IMR-90 (cell line): ENCODE measurements around the gene ATRNL1. TPM values are rescaled to one million over a fixed set of nuclear protein-coding genes. Genes with fewer than 3 reads are reported as not detected.

Experiments used
- ATAC-seq: fragments of 200-7000 bp; cut with Tn5 transposase; 2 replicates; pipeline ENCODE4 v1.9.1; 2020; ENCODE audit warnings: low read depth, mild to moderate bottlenecking, moderate library complexity
- BruUV-seq: library from RNA; stranded (reverse); fragments of 400-500 nt; replicated peaks from 2 replicates; lab custom pipeline; 2021; lab: Mats Ljungman, UMichigan
- CTCF ChIA-PET: fragments of 300-600 bp; formaldehyde crosslinking; extraction: SDS; loops from one replicate; lab custom pipeline; 2021; ENCODE audit warnings: antibody characterized with exemption; lab: Yijun Ruan, JAX
- POLR2A ChIA-PET: fragments of 300-600 bp; sonication (Branson Sonifier 250); formaldehyde crosslinking; loops from one replicate; lab custom pipeline; 2022; ENCODE audit warnings: antibody characterized with exemption; ENCODE audit not compliant: unreplicated experiment; lab: Charles Lee
- DNase-seq: peaks from one replicate; pipeline ENCODE4 v3.0.0; 2013
- H2AFZ ChIP-seq: replicated peaks from 2 replicates; pipeline ENCODE3; 2013; ENCODE audit warnings: low read length, mild to moderate bottlenecking; ENCODE audit not compliant: poor library complexity
- H2AK5ac ChIP-seq: 2 replicates; pipeline ENCODE4 v1.6.1; 2013; ENCODE audit warnings: low read depth, low read length, inconsistent platforms
- H2AK9ac ChIP-seq: replicated peaks from 2 replicates; pipeline ENCODE3; 2013; ENCODE audit warnings: mild to moderate bottlenecking, low read depth, low read length, moderate library complexity; ENCODE audit not compliant: poor library complexity
- H2BK120ac ChIP-seq: 2 replicates; pipeline ENCODE4 v1.6.1; 2013; ENCODE audit warnings: low read depth, low read length, inconsistent platforms
- H2BK15ac ChIP-seq: 3 replicates; pipeline ENCODE4 v1.6.1; 2013; ENCODE audit warnings: low read depth, low read length, inconsistent platforms
- H2BK20ac ChIP-seq: 2 replicates; pipeline ENCODE4 v1.6.1; 2013; ENCODE audit warnings: low read depth, mild to moderate bottlenecking, inconsistent platforms, low read length, moderate library complexity
- H2BK5ac ChIP-seq: 2 replicates; pipeline ENCODE4 v1.6.1; 2013; ENCODE audit warnings: mild to moderate bottlenecking, low read depth, low read length, inconsistent platforms; ENCODE audit not compliant: poor library complexity, severe bottlenecking
- H3K14ac ChIP-seq: replicated peaks from 2 replicates; pipeline ENCODE4 v1.6.1; 2013; ENCODE audit warnings: low read depth, low read length, inconsistent platforms
- H3K18ac ChIP-seq: 2 replicates; pipeline ENCODE4 v1.6.1; 2013; ENCODE audit warnings: low read depth, low read length, control low read depth
- H3K23ac ChIP-seq: 2 replicates; pipeline ENCODE4 v1.6.1; 2013; ENCODE audit warnings: low read depth, low read length, inconsistent platforms
- H3K27ac ChIP-seq: 2 replicates; pipeline ENCODE4 v1.5.1; 2013; ENCODE audit warnings: mild to moderate bottlenecking, control low read depth, low read length; ENCODE audit not compliant: insufficient read depth
- H3K27me3 ChIP-seq: 2 replicates; pipeline ENCODE4 v1.6.1; 2013; ENCODE audit warnings: low read length; ENCODE audit not compliant: control insufficient read depth, insufficient read depth
- H3K36me3 ChIP-seq: 2 replicates; pipeline ENCODE4 v1.6.1; 2013; ENCODE audit warnings: low read length, mixed read lengths; ENCODE audit not compliant: control insufficient read depth, insufficient read depth
- H3K4ac ChIP-seq: 2 replicates; pipeline ENCODE4 v1.6.1; 2013; ENCODE audit warnings: low read depth, low read length, inconsistent platforms
- H3K4me1 ChIP-seq: 2 replicates; pipeline ENCODE4 v1.6.1; 2013; ENCODE audit warnings: low read length, mixed read lengths; ENCODE audit not compliant: control insufficient read depth, insufficient read depth
- H3K4me2 ChIP-seq: 2 replicates; pipeline ENCODE4 v1.6.1; 2013; ENCODE audit warnings: low read depth, mild to moderate bottlenecking, control low read depth, low read length, moderate library complexity
- H3K4me3 ChIP-seq: 2 replicates; pipeline ENCODE4 v1.5.1; 2013; ENCODE audit warnings: low read depth, mild to moderate bottlenecking, control low read depth, low read length, moderate library complexity; ENCODE audit not compliant: insufficient read depth
- H3K56ac ChIP-seq: 2 replicates; pipeline ENCODE4 v1.6.1; 2013; ENCODE audit warnings: low read length, inconsistent platforms; ENCODE audit not compliant: insufficient read depth; ENCODE audit errors: extremely low read depth
- H3K79me1 ChIP-seq, 2 experiments: 2 replicates each; pipeline ENCODE4 v1.6.1; 2013; ENCODE audit warnings: low read length in 2 of 2, inconsistent platforms in 1 of 2, low read depth in 1 of 2
- H3K9ac ChIP-seq: 2 replicates; pipeline ENCODE4 v1.6.1; 2013; ENCODE audit warnings: low read depth, low read length, control low read depth
- H3K9me1 ChIP-seq: 2 replicates; pipeline ENCODE4 v1.6.1; 2013; ENCODE audit warnings: low read length, inconsistent platforms; ENCODE audit not compliant: insufficient read depth
- H3K9me3 ChIP-seq: 2 replicates; pipeline ENCODE4 v1.6.1; 2013; ENCODE audit warnings: low read length; ENCODE audit not compliant: control insufficient read depth, insufficient read depth
- H4K20me1 ChIP-seq: 2 replicates; pipeline ENCODE4 v1.6.1; 2013; ENCODE audit warnings: low read length, inconsistent platforms; ENCODE audit not compliant: insufficient read depth
- H4K5ac ChIP-seq: 2 replicates; pipeline ENCODE4 v1.6.1; 2013; ENCODE audit warnings: mild to moderate bottlenecking, low read depth, low read length, control low read depth
- H4K8ac ChIP-seq, 2 experiments: 2 replicates each; pipeline ENCODE4 v1.6.1; 2013; ENCODE audit warnings: low read depth in 2 of 2, low read length in 2 of 2, control low read depth in 1 of 2, inconsistent platforms in 1 of 2
- H4K91ac ChIP-seq: 2 replicates; pipeline ENCODE4 v1.6.1; 2013; ENCODE audit warnings: low read depth, low read length, inconsistent platforms; ENCODE audit not compliant: insufficient read depth
- MAFK ChIP-seq: IDR thresholded peaks from 2 replicates; pipeline ENCODE4 v1.6.1; 2012; ENCODE audit warnings: low read depth, low read length, improper control_type of control experiment
- MXI1 ChIP-seq: IDR thresholded peaks from 2 replicates; pipeline ENCODE4 v1.6.1; 2012; ENCODE audit warnings: low read depth, mild to moderate bottlenecking, low read length, moderate library complexity, borderline replicate concordance
- WGBS, 2 experiments: methylation state at CpG; one replicate each; pipeline versions ENCODE4 v1.1.5 to v1.1.7; 2013; ENCODE audit warnings: missing lambda C conversion rate in 2 of 2; ENCODE audit not compliant: insufficient read length in 1 of 2; ENCODE audit errors: extremely low coverage in 2 of 2; 5-methylcytosine and 5-hydroxymethylcytosine counted together
- dilution Hi-C: fragments of 300-500 bp; cut with HindIII; formaldehyde crosslinking; loops from one replicate; pipeline ENCODE4 v1.14.3; 2018; ENCODE audit warnings: low sequenced_read_pairs; ENCODE audit not compliant: unreplicated experiment
- in situ Hi-C: fragments of 300-500 bp; cut with MboI; formaldehyde crosslinking; loops from 3 replicates; pipeline ENCODE4 v1.14.3; 2019; ENCODE audit warnings: low sequenced_read_pairs, inconsistent platforms, mixed read lengths
- intact Hi-C: fragments of 100-400 bp; cut with micrococcal nuclease; formaldehyde crosslinking; loops from 2 replicates; pipeline ENCODE4 v1.10.0; 2022
- polyA plus RNA-seq, 3 experiments: library from polyadenylated mRNA; depleted of rRNA; stranded (reverse); fragments of >200 nt; gene quantifications; 2 replicates each; pipeline ENCODE4 v1.2.3, GENCODE V29; 2012; ENCODE audit warnings: low replicate concordance in 1 of 3
- total RNA-seq: library from RNA; depleted of rRNA; stranded (reverse); fragments of >200 nt; gene quantifications from 2 replicates; pipeline ENCODE4 v1.2.3, GENCODE V29; 2012
- TF ChIP-seq, protein P1 (sequence below): conservative IDR thresholded peaks from 2 replicates; pipeline ENCODE4 v1.5.1; 2012; ENCODE audit warnings: mild to moderate bottlenecking, low read depth, low read length, improper control_type of control experiment

The ATRNL1 gene
- total and polyA plus RNA-seq, 2 of the 4 experiments (the other 2 are of a cell fraction), result 0.18 to 0.19 TPM

DNA sequence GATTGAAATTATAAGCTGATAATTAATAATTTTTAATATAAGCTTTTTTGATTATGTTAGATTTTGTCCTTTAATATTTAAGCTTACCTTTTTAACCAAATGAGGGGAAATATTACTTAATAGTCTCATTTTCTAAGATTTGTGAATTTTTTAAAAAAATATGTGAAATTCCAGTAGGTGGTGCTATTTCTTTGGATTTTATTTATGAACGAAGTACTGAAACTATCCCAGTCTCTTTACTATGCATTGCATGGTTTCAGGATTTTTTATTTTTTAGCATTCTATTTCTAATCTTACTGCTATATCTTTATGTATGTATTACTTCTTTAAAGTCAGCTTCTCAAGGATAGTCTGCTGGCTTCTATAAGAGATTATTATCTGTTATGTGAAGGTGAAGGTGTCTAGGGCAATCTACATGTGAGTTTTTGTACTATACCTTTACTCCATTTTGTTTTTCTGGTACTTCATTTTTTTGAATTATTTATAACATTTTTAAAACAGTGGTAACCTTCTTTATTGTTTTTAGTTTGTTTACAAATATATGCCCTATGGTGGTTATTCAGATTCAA is 78.3 kb downstream of the ATRNL1 start:
- H3K56ac ChIP-seq, result no peak overlapping the region
- no peak overlapping the region for H2AK9ac ChIP-seq
- no peak overlapping the region for H3K27ac ChIP-seq
- BruUV-seq, result no TSS peak
- ChIA-PET CTCF (interaction anchor here (0.6 to 1.4 kb wide), 4 partner anchors 14 to 315 kb away, joined by 3 to 4 read pairs (median 3); no protein-coding TSS in a partner anchor), POLR2A (no interaction called here)
- no peak overlapping the region for H3K23ac ChIP-seq
- no peaks in the 10 kb centered on the region for H3K27me3 ChIP-seq
- H3K9me3 ChIP-seq, result no peaks in the 10 kb centered on the region
- no peak overlapping the region for H2AFZ ChIP-seq
- H4K91ac ChIP-seq, result no peak overlapping the region
- no peak overlapping the region for H3K4me3 ChIP-seq
- ATAC-seq (no peak), DNase-seq (no peak)
- no peaks in the 10 kb centered on the region for H3K9me1 ChIP-seq
- H3K14ac ChIP-seq, result no peak overlapping the region
- no peak overlapping the region for H3K9ac ChIP-seq
- H4K5ac ChIP-seq, result no peak overlapping the region
- no peaks in the 10 kb centered on the region for H4K20me1 ChIP-seq
- no CpG with 5 or more reads among the region's 1 CpG for WGBS, 2 experiments
- H3K36me3 ChIP-seq, result no peaks in the 10 kb centered on the region
- intact Hi-C loops (loop anchor here (2.0 to 10.0 kb wide), 2 partner anchors 245 to 1213 kb away; no protein-coding TSS in a partner anchor), dilution Hi-C loops (no loop called here), in situ Hi-C loops (no loop called here)
- no peak overlapping the region for H3K4ac ChIP-seq
- H2BK120ac ChIP-seq, result no peak overlapping the region
- no peak overlapping the region for H3K4me2 ChIP-seq
- no peak overlapping the region for H2BK5ac ChIP-seq
- no peaks in the 10 kb centered on the region for H3K79me1 ChIP-seq
- H2BK15ac ChIP-seq, result no peak overlapping the region
- no peak overlapping the region for H4K8ac ChIP-seq
- H3K18ac ChIP-seq, result no peak overlapping the region
- TF ChIP-seq, protein P1, sequence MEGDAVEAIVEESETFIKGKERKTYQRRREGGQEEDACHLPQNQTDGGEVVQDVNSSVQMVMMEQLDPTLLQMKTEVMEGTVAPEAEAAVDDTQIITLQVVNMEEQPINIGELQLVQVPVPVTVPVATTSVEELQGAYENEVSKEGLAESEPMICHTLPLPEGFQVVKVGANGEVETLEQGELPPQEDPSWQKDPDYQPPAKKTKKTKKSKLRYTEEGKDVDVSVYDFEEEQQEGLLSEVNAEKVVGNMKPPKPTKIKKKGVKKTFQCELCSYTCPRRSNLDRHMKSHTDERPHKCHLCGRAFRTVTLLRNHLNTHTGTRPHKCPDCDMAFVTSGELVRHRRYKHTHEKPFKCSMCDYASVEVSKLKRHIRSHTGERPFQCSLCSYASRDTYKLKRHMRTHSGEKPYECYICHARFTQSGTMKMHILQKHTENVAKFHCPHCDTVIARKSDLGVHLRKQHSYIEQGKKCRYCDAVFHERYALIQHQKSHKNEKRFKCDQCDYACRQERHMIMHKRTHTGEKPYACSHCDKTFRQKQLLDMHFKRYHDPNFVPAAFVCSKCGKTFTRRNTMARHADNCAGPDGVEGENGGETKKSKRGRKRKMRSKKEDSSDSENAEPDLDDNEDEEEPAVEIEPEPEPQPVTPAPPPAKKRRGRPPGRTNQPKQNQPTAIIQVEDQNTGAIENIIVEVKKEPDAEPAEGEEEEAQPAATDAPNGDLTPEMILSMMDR, result peak; percentile 49
- TF ChIP-seq MXI1 (no peak), MAFK (no peak)
- no peak overlapping the region for H2BK20ac ChIP-seq
- H3K4me1 ChIP-seq, result no peaks in the 10 kb centered on the region
- no peak overlapping the region for H2AK5ac ChIP-seq
